Stimulated activated CD4-positive, alpha-beta T cell treated with anti-CD3 and anti-CD28 coated beads, Interleukin-2, amount 100 ng/mL, for 48 hours (primary cell): ENCODE data around the gene IFNG-AS1.

Experiments
- DNase-seq, 2 donors: peaks; one replicate each; pipeline ENCODE4 v3.0.0-alpha.2; 2020

Gene IFNG-AS1

GRCh38 chr12:68040450-68041075 is 51.3 kb downstream of the IFNG-AS1 start:
- peak; percentile 52 to 57 for DNase-seq

DNA sequence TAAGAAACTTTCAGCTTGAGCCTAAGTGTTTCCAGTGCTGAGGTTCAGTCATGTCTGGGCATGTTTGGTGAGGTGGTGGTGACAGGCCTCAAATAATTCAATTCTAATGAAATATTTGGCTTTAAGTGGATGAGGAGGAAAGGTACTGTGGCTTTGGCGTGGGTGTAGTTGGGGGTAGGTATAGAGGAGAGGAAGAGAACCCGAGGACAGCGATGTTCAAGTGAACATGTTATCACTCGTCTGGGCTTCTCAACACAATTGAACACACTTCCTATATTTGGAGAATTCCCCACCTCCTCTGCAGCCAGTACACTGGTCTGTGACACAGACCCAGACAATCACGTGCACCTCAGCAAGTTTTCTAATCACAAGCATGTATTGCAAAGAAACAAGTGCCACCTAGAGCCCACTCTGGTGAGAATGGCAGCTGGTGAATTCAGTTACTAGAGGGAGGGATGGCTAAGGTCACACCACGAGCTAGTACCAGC is 53.0 kb downstream of the IFNG-AS1 start:
- DNase-seq: peak; percentile 3 to 10

DNA sequence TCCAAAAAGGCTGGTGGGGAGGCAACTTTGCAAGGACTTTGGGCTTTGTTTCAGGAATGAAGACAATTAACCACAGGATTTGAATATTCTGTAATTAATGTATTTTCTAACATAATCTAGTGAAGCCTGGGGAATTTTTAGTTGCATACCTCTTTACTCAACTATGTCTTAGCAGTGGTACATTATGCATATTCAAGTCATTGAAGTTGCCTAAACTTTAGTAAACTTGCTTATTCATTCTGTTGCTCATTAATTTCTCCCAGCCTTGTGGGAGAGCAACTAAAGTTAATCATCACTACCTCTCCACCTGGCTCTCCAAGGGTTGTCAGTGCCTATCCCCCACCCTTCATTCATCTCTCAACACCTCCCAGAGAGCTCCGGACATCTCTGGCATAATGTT is 54.2 kb downstream of the IFNG-AS1 start:
- DNase-seq: no peak

GRCh38 chr12:68048648-68049297 is 59.5 kb downstream of the IFNG-AS1 start:
- no peak for DNase-seq

DNA sequence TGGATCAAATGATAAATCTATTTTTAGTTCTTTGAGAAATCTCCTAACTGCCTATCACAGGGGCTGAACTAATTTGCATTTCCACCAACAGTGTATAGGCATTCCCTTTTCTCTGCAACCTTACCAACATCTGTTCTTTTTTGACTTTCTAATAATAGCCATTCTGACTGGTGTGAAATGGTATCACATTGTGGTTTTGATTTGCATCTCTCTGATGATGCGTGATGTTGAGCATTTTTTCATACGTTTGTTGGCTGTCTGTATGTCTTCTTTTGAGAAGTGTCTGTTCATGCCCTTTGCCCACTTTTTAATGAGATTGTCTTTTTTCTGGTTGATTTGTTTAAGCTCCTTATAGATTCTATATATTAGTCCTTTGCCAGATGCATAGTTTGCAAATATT is 67.1 kb downstream of the IFNG-AS1 start:
- DNase-seq: no peak

DNA sequence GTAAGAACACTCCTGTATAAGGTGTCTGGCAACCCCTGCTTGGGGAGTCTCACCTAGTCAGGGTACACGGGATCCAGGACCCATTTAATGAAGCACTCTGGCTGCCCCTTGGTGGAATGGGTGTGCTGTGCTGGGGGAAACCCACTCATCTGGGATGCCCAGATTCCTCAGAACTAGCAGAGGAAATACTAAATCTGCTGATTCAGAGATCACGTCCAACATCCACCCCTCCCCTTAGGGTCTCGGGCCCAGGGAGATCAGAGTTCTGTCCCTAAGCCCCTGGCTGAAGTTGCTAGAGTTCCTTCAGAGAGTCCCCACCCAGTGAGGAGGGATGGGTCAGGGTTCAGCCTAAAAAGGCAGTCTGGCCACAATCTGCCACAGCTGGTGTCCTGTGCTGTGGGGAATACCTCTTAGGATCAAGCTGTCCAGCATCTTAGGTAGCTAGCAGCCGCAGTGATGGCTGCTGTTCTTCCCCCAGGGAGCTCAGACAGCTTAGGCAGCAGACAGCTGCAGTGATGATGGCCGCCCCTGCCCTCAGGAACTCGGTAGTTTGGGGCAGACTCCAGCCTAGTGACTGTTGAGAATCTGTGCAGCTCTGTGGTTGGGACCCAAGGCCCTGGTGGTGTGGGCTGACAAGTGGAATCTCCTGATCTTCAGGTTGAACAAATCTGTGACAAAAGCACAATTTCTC is 74.8 kb downstream of the IFNG-AS1 start:
- DNase-seq: no peak

GRCh38 chr12:68065163-68065562 is 75.9 kb downstream of the IFNG-AS1 start:
- DNase-seq: no peak

DNA sequence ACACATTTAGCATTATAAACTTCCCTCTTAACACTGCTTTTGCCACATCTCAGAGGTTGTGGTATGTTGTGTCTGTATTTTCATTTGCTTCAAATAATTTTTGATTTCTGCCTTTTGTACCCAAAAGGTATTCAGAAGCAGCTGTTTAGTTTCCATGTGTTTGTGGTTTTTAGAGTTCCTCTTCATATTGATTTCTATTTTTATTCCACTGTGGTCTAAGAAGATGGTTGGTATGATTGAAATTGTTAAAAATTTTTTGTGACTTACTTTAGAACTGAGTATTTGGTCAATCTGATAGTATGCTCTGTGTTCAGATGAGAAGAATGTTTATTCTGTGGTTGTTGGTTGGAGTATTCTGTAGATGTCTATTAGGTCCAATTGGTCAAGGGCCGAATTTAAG is 76.4 kb downstream of the IFNG-AS1 start:
- no peak for DNase-seq

- DNase-seq: no peak
These were observed 78.6 kb downstream of the IFNG-AS1 start for GRCh38 chr12:68067762-68068376.

DNA sequence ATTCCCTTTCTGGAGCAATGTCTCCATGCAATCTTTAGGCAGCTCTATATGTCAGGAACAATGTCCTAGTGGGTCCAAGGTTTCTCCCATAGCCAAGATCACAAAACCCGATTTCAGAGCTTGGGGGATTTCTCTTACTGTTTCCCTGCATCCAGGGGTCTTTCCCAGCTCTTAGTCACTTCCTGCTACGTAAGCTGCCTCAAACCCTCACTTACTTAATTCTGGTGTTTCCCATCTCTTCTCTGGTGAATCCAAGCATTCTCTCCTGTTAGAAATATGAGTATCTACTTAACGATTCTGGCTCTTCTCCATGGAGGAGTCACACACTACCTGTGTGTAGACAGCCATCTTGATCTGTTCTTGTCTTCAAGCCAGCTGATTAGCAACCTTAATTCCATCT is 80.0 kb downstream of the IFNG-AS1 start:
- DNase-seq: no peak
